Smooth muscle cell (in vitro differentiated cells): ENCODE measurements around the gene MX2. TPM values are rescaled to one million over a fixed set of nuclear protein-coding genes. Genes with fewer than 3 reads are reported as not detected.
"Not testable (repeated sequence)": the region's sequence is repeated elsewhere in the genome, so short reads cannot be mapped to it uniquely, and the experiment has no call there.

Experiments used
- DNase-seq: peaks from one replicate; lab custom pipeline; 2025; ENCODE audit not compliant: unreplicated experiment; lab: John Stamatoyannopoulos, UW
- H2AFZ ChIP-seq: fragments of 200-600 bp; sonication (generic); 2 replicates; pipeline ENCODE4 v1.6.0; 2016; ENCODE audit warnings: antibody characterized with exemption, low read depth, mild to moderate bottlenecking
- H3F3A ChIP-seq: fragments of 200-600 bp; sonication (generic); 2 replicates; pipeline ENCODE4 v1.6.0; 2017; ENCODE audit warnings: antibody characterized with exemption, low read depth
- H3K27ac ChIP-seq: fragments of 200-600 bp; sonication (generic); 2 replicates; pipeline ENCODE4 v1.5.1; 2016; ENCODE audit warnings: low read depth, mild to moderate bottlenecking
- H3K27me3 ChIP-seq: fragments of 200-600 bp; sonication (generic); 2 replicates; pipeline ENCODE4 v1.6.1; 2016; ENCODE audit warnings: low read depth, mild to moderate bottlenecking
- H3K36me3 ChIP-seq: fragments of 200-600 bp; sonication (generic); 2 replicates; pipeline ENCODE4 v1.5.1; 2016; ENCODE audit warnings: low read depth
- H3K4me1 ChIP-seq: fragments of 200-600 bp; sonication (generic); 2 replicates; pipeline ENCODE4 v1.5.1; 2016; ENCODE audit warnings: low read depth
- H3K4me2 ChIP-seq: fragments of 200-600 bp; sonication (generic); 2 replicates; pipeline ENCODE4 v1.6.0; 2016; ENCODE audit warnings: mild to moderate bottlenecking
- H3K4me3 ChIP-seq: fragments of 200-600 bp; sonication (generic); 2 replicates; pipeline ENCODE4 v1.5.1; 2016; ENCODE audit warnings: mild to moderate bottlenecking
- H3K79me2 ChIP-seq: fragments of 200-600 bp; sonication (generic); 2 replicates; pipeline ENCODE4 v1.6.0; 2016; ENCODE audit warnings: low read depth, mild to moderate bottlenecking
- H3K9ac ChIP-seq: fragments of 200-600 bp; sonication (generic); 2 replicates; pipeline ENCODE4 v1.6.0; 2016; ENCODE audit warnings: low read depth
- H3K9me3 ChIP-seq: fragments of 200-600 bp; sonication (generic); replicated peaks from 2 replicates; pipeline ENCODE4 v1.5.1; 2016; ENCODE audit warnings: low read depth
- H4K20me1 ChIP-seq: fragments of 200-600 bp; sonication (generic); 2 replicates; pipeline ENCODE4 v1.6.0; 2016; ENCODE audit warnings: low read depth
- CTCF ChIP-seq: fragments of 200-600 bp; sonication (generic); IDR thresholded peaks from 2 replicates; pipeline ENCODE4 v1.5.1; 2017; ENCODE audit warnings: borderline replicate concordance, mild to moderate bottlenecking, antibody characterized with exemption; ENCODE audit not compliant: insufficient read depth, poor library complexity, severe bottlenecking
- WGBS: methylation state at CpG from one replicate; pipeline ENCODE4 v1.1.7; 2016; ENCODE audit warnings: low lambda C conversion rate; 5-methylcytosine and 5-hydroxymethylcytosine counted together
- polyA plus RNA-seq: library from polyadenylated mRNA; unstranded; fragments of >200 nt; fragmentation: Nextera tagmentation; extraction: Ambion mirVana; gene quantifications from 2 replicates; pipeline ENCODE4 v1.2.1, GENCODE V29; 2016
- total RNA-seq: library from RNA; depleted of rRNA; stranded (reverse); fragments of >200 nt; gene quantifications from 2 replicates; pipeline ENCODE4 v1.2.3, GENCODE V29; 2014

MX2 gene
- total and polyA plus RNA-seq, 2 experiments from 2014 or later, result 2.5 to 3.1 TPM

DNA sequence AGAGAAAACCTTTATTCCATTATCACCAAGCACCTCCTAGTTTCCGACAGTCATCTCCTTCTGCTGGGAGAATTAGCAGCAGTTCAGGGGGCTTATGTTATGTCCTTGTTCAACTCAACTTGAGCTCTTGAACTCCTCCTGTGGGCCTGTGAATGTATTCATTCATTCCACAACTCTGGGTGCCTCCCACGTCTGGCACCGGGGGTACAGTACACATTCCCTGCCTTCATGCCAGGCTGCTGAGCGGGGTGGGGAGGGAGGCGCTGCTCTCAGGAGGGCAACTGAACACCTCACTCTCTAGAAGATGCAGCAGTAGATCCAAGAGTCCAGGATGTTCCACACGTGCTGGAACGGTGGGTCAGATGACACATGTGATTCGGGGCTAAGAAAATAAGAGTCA, 4.3 kb upstream of the MX2 start:
- H4K20me1 ChIP-seq, result no peaks in the 10 kb centered on the region
- no peak overlapping the region for H2AFZ ChIP-seq
- no peak overlapping the region for H3K4me3 ChIP-seq
- H3K9me3 ChIP-seq, result no peaks in the 10 kb centered on the region
- H3K4me1 ChIP-seq, result no peaks in the 10 kb centered on the region
- H3K4me2 ChIP-seq, result no peak overlapping the region
- peaks cover 7% of the 10 kb centered on the region for H3K27me3 ChIP-seq
- peaks cover 5% of the 10 kb centered on the region for H3F3A ChIP-seq
- no peak overlapping the region for H3K9ac ChIP-seq
- no peak for TF ChIP-seq CTCF
- no peaks in the 10 kb centered on the region for H3K36me3 ChIP-seq
- no peak for DNase-seq
- no peak overlapping the region for H3K27ac ChIP-seq
- WGBS, result 79% methylated on average over 8 of the region's 8 CpGs
- H3K79me2 ChIP-seq, result no peaks in the 10 kb centered on the region

DNA sequence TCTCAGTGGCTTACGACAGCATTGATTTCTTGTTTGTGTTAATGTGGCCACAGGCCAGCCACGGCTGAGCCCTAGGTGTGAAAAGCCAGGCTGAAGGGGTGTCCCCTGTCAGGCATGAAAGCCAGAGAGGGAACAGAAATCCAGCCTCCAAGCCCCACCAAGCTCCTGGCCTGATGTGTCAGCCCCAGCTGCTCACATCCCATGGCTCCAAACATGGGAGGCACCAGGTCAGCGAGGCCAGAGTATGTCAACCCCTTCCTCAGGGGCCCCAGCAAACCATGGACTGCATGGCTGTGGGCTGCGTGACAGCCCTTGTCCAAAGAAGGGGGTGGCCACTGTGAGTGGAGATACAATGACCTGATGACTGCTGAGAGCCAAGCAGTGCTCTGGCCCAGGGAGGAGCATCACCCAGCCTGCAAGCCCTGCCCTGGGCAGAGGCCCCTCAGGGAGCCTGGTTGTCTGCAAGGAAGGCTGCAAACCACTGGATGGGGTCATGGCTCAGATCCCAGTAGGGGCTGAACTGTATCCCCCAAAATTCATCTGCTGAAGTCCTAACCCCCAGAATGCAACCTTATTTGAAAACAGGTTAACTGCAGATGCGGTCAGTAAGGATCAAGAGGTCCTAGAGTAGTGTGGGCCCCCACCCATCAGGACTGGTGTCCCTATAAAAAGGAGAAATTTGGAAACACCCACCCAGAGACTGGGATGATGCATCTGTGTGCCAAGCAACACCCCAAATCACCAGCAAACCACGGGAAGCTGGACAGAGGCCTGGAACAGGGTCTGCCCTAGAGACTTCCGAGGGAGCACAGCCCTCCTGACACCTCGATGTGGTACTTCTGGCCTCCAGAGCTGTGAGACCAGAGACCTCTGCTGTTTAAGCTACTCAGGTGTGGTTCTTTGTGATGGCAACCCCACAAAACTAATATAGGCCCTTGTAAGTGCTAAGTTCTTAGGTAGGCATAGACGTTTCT, 3.3 kb upstream of the MX2 start:
- DNase-seq, result no peak
- Histone ChIP-seq H3F3A (peaks cover 5% of the 10 kb centered on the region), H3K4me3 (no peak overlapping the region), H3K27ac (no peak overlapping the region), H3K79me2 (no peaks in the 10 kb centered on the region), H3K27me3 (peaks cover 7% of the 10 kb centered on the region), H3K36me3 (no peaks in the 10 kb centered on the region), H3K9me3 (no peaks in the 10 kb centered on the region), H3K4me1 (no peaks in the 10 kb centered on the region), H3K4me2 (no peak overlapping the region), H2AFZ (no peak overlapping the region), H3K9ac (no peak overlapping the region), H4K20me1 (no peaks in the 10 kb centered on the region)
- 91% methylated on average over 9 of the region's 9 CpGs for WGBS
- no peak for TF ChIP-seq CTCF

- no peak for DNase-seq
- Histone ChIP-seq H3K9ac (no peak overlapping the region), H3K4me3 (no peak overlapping the region), H4K20me1 (no peaks in the 10 kb centered on the region), H3F3A (peaks cover 5% of the 10 kb centered on the region), H3K27ac (no peak overlapping the region), H3K9me3 (no peaks in the 10 kb centered on the region), H3K27me3 (peaks cover 7% of the 10 kb centered on the region), H3K4me2 (no peak overlapping the region), H2AFZ (no peak overlapping the region), H3K4me1 (no peaks in the 10 kb centered on the region), H3K36me3 (no peaks in the 10 kb centered on the region), H3K79me2 (no peaks in the 10 kb centered on the region)
- no peak for TF ChIP-seq CTCF
- 81% methylated on average over 12 of the region's 12 CpGs for WGBS
Measured at GRCh38 chr21:41359286-41359685, 2.5 kb upstream of the MX2 start.

- H4K20me1 ChIP-seq, H3K27me3 ChIP-seq, H3K36me3 ChIP-seq, H3F3A ChIP-seq, H2AFZ ChIP-seq, H3K4me2 ChIP-seq, H3K9ac ChIP-seq, H3K4me1 ChIP-seq, DNase-seq, H3K4me3 ChIP-seq, H3K9me3 ChIP-seq, H3K79me2 ChIP-seq, H3K27ac ChIP-seq: not testable (repeated sequence)
- 85% methylated on average over 4 of the region's 4 CpGs for WGBS
Measured at GRCh38 chr21:41359754-41360071, 2.1 kb upstream of the MX2 start.
